Heart right ventricle (tissue), 16 donors: ENCODE data around the gene LRRC59. TPM values are rescaled to one million over a fixed set of nuclear protein-coding genes. Genes with fewer than 3 reads are reported as not detected.

ENCODE experiments used
- ATAC-seq, 8 donors: fragments of 200-7000 bp; cut with Tn5 transposase; one replicate each; pipeline ENCODE4 v1.9.1; 2020; ENCODE audit warnings: mild to moderate bottlenecking in 8 of 8, moderate library complexity in 8 of 8, moderate number of reproducible peaks in 1 of 8
- DNase-seq, 2 donors: peaks; one replicate each; pipeline ENCODE4 v3.0.0-alpha.2; 2020
- H3K27ac ChIP-seq, 10 donors: fragments of 200-600 bp; sonication (generic) in 2 of 10; one replicate each; pipeline versions ENCODE4 v1.5.0 to v1.8.0; 2020 to 2022; ENCODE audit warnings: mild to moderate bottlenecking in 3 of 10
- H3K27me3 ChIP-seq, 7 donors: fragments of 200-600 bp; one replicate each; pipeline ENCODE4 v1.8.0; 2021 to 2022; ENCODE audit warnings: mild to moderate bottlenecking in 2 of 7
- H3K36me3 ChIP-seq, 9 donors: fragments of 200-600 bp; sonication (generic) in 1 of 9; one replicate each; pipeline versions ENCODE4 v1.5.0 to v1.8.0; 2020 to 2022; ENCODE audit warnings: mild to moderate bottlenecking in 2 of 9
- H3K4me1 ChIP-seq, 9 donors: fragments of 200-600 bp; sonication (generic) in 1 of 9; one replicate each; pipeline versions ENCODE4 v1.5.0 to v1.8.0; 2020 to 2022; ENCODE audit warnings: mild to moderate bottlenecking in 4 of 9
- H3K4me3 ChIP-seq, 10 donors: fragments of 200-600 bp; sonication (generic) in 2 of 10; one replicate each; pipeline versions ENCODE4 v1.5.0 to v1.8.0; 2020 to 2022; ENCODE audit warnings: mild to moderate bottlenecking in 7 of 10, moderate library complexity in 2 of 10
- H3K9me3 ChIP-seq, 11 donors: fragments of 200-600 bp in 10 of 11; sonication (generic) in 2 of 11; one replicate each; pipeline versions ENCODE4 v1.5.0 to v1.8.0; 2013 to 2022; ENCODE audit warnings: mild to moderate bottlenecking in 2 of 11, control low read depth in 1 of 11, moderate library complexity in 1 of 11
- CTCF ChIP-seq, 9 donors: fragments of 200-600 bp; sonication (generic) in 2 of 9; IDR thresholded peaks; one replicate each; pipeline versions ENCODE4 v1.5.0 to v1.8.0; 2021 to 2022; ENCODE audit warnings: antibody characterized with exemption in 9 of 9, mild to moderate bottlenecking in 5 of 9, moderate library complexity in 1 of 9
- WGBS, 2 donors: extraction: QIAGEN DNeasy Blood & Tissue Kit; methylation state at CpG; one replicate each; pipeline ENCODE4 v1.1.7; 2013; ENCODE audit warnings: inconsistent platforms in 1 of 2; 5-methylcytosine and 5-hydroxymethylcytosine counted together
- intact Hi-C, 10 donors: fragments of 100-400 bp; cut with DNase I; formaldehyde crosslinking; loops; one replicate each; pipeline versions ENCODE4 v1.11.1 to v1.14.2; 2022
- polyA plus RNA-seq, 2 donors: library from polyadenylated mRNA; stranded (reverse); fragments of 200-250 nt; gene quantifications; one replicate each; pipeline ENCODE4 v1.2.3, GENCODE V29; 2013
- total RNA-seq, 10 donors: library from RNA; stranded (reverse); fragmentation: NEBNext Ultra II Directional in 3 of 10; extraction: Animal tissue kit (Norgen Biotek cat#: 25700) in 3 of 10; gene quantifications; one replicate each; pipeline versions ENCODE4 v1.2.1 to v1.2.4, GENCODE V29; 2021 to 2023
- donor health status: Arrhythmogenic right ventricular cardiomyopathy.
- donor health status: ischemic (EF 13 %, LVEDD 7.1; RV severe dilation, severe dysfunction).
- donor health status: healthy with polysubstance abuse.
- donor health status: DM: no; HTN: yes; CAD: no.
- donor health status: DM: no; HTN: no; CAD: no.
- donor health status: ischemic (EF 25% LVEDD 6.9; RV normal size, moderate dysfunction).
- donor health status: ischemic (EF 25% LVEDD 5.7; RV mildly dilated, moderate dysfunction).
- donor health status: healthy.
- donor health status: DM: yes; HTN: yes; CAD: no.
- donor health status: Ischemic cardiomyopathy.
- donor health status: ischemic (EF 35%, LVEDD 5.7; RV mildly dilated, moderate dysfunction).
- donor health status: nonischemic (EF 11% LVEDD 7.7; RV severe dilation, severe dysfunction).
- donor health status: DM: yes; HTN: yes; CAD: no.
- donor health status: PGD.
- donor health status: ischemic (EF 29% LVEDD 5.4; RV normal size, mild dysfunction).
- donor health status: nonischemic (EF 23%, LVEDD 6.1; RV moderate dilation, normal function).

Gene LRRC59
- total and polyA plus RNA-seq, 12 donors: 11.4 to 83.1 (median 24.7) TPM

GRCh38 chr17:50345432-50346312, 51.7 kb downstream of the LRRC59 start, which contains the start of gene XYLT2:
TSS of gene XYLT2 (plus strand) at chr17:50346126. CDS start at chr17:50346141, 15 bp downstream.
- WGBS, 2 donors: 3 to 4% methylated on average over 61 to 86 of the region's 87 CpGs
- H3K4me3 ChIP-seq: peak within 1 kb of the TSS; percentile 69 to 99 (median 92)

DNA sequence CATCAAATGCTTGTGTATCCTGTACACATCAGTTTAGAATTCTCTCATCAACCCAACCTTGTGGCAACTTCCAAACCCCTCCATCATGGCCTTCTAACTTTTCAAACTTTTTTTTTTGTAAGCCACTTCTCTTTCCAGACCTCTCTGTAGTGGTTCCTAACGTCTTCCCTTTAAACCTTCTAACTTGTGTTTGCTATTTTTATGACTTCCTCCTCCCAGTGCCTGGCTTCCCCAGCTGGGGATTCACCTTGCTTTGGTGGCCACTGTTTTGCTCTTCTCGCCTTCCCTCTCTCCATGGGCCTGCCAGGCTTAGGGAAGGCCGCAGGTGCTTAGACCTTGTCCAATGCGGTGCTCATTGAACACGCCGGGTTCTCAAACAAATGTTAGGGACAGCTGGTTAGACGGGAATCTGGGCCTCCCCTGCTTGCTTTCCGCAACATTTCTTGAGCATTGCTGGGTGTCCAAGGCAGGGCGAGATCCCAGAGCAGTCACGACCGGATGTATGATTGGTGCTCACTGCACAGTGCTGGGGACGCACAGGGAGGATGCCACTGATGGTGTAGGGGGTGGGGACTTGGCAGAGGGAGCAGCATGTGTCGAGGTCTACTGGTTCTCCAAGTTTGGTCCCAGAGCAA, 52.5 kb downstream of the LRRC59 start:
- Histone ChIP-seq H3K27ac (no peak overlapping the region), H3K4me3 (no peak overlapping the region), H3K4me1 (peaks cover 6 to 34% (median 30%) of the 10 kb centered on the region in 9 donors), H3K9me3 (no peaks in the 10 kb centered on the region), H3K27me3 (no peaks in the 10 kb centered on the region), H3K36me3 (no peaks in the 10 kb centered on the region)
- ATAC-seq: peak in 4 of 8 donors; percentile 1 to 24 (median 9)
- DNase-seq: no peak
- no peak for TF ChIP-seq CTCF (IDR thresholded peaks at IDR 0.05)
- whole genome bisulfite sequencing, 2 donors: 59 to 70% methylated on average over 13 of the region's 13 CpGs
- intact Hi-C loops: no loop called here

More at GRCh38 chr17:50345432-50346312, 51.7 kb downstream of the LRRC59 start, which contains the start of gene XYLT2:
- H3K27ac ChIP-seq: peak within 1 kb of the TSS; percentile 22 to 84 (median 66)
- H3K9me3 ChIP-seq: no peaks in the 10 kb centered on the region
- TF ChIP-seq CTCF (IDR thresholded peaks at IDR 0.05): no peak
- DNase-seq (peak; percentile 87 to 90), ATAC-seq (peak; percentile 86 to 97 (median 92))
- H3K36me3 ChIP-seq: no peaks in the 10 kb centered on the region
- peaks cover 6 to 34% (median 30%) of the 10 kb centered on the region in 9 donors for H3K4me1 ChIP-seq
- H3K27me3 ChIP-seq: no peaks in the 10 kb centered on the region
- intact Hi-C loops: no loop called here

DNA sequence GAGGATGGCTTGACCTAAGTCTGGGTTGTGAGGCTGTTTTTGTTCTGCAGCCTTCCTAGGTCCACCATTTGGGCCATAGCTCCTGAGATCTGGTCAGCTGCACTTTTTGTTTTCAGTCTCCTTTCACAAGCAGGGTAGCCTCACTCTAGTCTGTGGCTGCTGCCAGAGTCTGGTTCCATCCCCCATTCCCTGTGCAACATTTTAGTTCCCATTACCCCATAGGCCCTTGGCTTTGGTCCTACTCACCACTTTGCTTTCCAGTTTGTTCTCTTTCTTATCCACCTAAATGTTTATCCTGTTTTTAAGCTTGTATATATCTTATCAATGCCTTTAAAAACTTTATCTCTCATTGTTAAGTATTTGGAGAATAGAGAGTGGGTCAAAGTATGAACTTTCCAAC, 57.9 kb downstream of the LRRC59 start:
- Histone ChIP-seq H3K4me3 (no peak overlapping the region), H3K4me1 (no peaks in the 10 kb centered on the region), H3K9me3 (peaks cover 0 to 19% (median 2%) of the 10 kb centered on the region in 11 donors), H3K36me3 (no peaks in the 10 kb centered on the region), H3K27me3 (peaks cover 0 to 7% (median 0%) of the 10 kb centered on the region in 7 donors), H3K27ac (no peak overlapping the region)
- ATAC-seq (no peak), DNase-seq (no peak)
- intact Hi-C loops: no loop called here
- no peak for TF ChIP-seq CTCF (IDR thresholded peaks at IDR 0.05)

DNA sequence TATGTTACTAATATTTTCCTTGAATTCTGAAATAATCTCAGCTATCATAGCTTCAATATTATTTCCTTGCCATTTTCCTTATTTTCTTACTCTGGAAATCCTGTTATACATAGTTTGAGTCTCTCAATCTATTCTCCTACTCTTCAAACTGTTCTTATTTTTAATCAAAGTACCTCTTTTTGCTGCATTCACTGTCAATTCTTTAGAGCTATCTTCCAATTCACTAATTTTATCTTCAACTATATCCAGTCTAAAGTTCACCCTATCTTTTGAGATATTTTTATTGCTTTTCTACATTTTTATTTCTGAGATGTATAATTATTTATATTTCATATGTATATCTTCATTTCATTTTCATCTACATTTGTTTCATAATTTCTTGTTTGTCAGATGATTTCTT, 58.7 kb downstream of the LRRC59 start:
- intact Hi-C loops: no loop called here
- H3K27me3 ChIP-seq: peaks cover 0 to 7% (median 0%) of the 10 kb centered on the region in 7 donors
- no peak overlapping the region for H3K4me3 ChIP-seq
- H3K9me3 ChIP-seq: peaks cover 0 to 19% (median 2%) of the 10 kb centered on the region in 11 donors
- no peak for ATAC-seq
- H3K4me1 ChIP-seq: no peaks in the 10 kb centered on the region
- DNase-seq: no peak
- no peak for TF ChIP-seq CTCF (IDR thresholded peaks at IDR 0.05)
- no peak overlapping the region for H3K27ac ChIP-seq
- H3K36me3 ChIP-seq: no peaks in the 10 kb centered on the region
